IMR-90 (cell line): ENCODE data around the gene SERPINA1.

Experiments used
- BHLHE40 ChIP-seq: fragments of 150-350 bp; IDR thresholded peaks from 2 replicates; pipeline ENCODE4 v1.6.1; 2016; ENCODE audit warnings: mild to moderate bottlenecking, low read depth, low read length
- CEBPB ChIP-seq: IDR thresholded peaks from 2 replicates; pipeline ENCODE4 v1.6.1; 2012; ENCODE audit warnings: low read depth, low read length, improper control_type of control experiment
- CHD1 ChIP-seq: IDR thresholded peaks from 2 replicates; pipeline ENCODE4 v1.6.1; 2012; ENCODE audit warnings: low read depth, low read length, improper control_type of control experiment
- CTCF ChIP-seq: conservative IDR thresholded peaks from 2 replicates; pipeline ENCODE4 v1.5.1; 2012; ENCODE audit warnings: mild to moderate bottlenecking, low read depth, low read length, improper control_type of control experiment
- FOS ChIP-seq: fragments of 150-350 bp; IDR thresholded peaks from 2 replicates; pipeline ENCODE4 v1.6.1; 2016; ENCODE audit warnings: low read depth, low read length
- MAFK ChIP-seq: IDR thresholded peaks from 2 replicates; pipeline ENCODE4 v1.6.1; 2012; ENCODE audit warnings: low read depth, low read length, improper control_type of control experiment
- MXI1 ChIP-seq: IDR thresholded peaks from 2 replicates; pipeline ENCODE4 v1.6.1; 2012; ENCODE audit warnings: low read depth, mild to moderate bottlenecking, low read length, moderate library complexity, borderline replicate concordance
- NFE2L2 ChIP-seq: fragments of 150-350 bp; IDR thresholded peaks from 2 replicates; pipeline ENCODE4 v1.6.1; 2016; ENCODE audit warnings: low read depth, mild to moderate bottlenecking, low read length
- POLR2A ChIP-seq: IDR thresholded peaks from 2 replicates; pipeline ENCODE4 v1.6.1; 2012; ENCODE audit warnings: mild to moderate bottlenecking, low read depth, low read length
- RAD21 ChIP-seq: IDR thresholded peaks from 2 replicates; pipeline ENCODE4 v1.6.1; 2012; ENCODE audit warnings: low read length, improper control_type of control experiment
- RFX5 ChIP-seq: IDR thresholded peaks from 2 replicates; pipeline ENCODE4 v1.8.0; 2012; ENCODE audit warnings: low read depth, mild to moderate bottlenecking, low read length, moderate library complexity
- SMC3 ChIP-seq: fragments of 150-350 bp; IDR thresholded peaks from 2 replicates; pipeline ENCODE4 v1.6.1; 2016; ENCODE audit warnings: low read depth, mild to moderate bottlenecking, antibody characterized with exemption, low read length, moderate library complexity
- USF2 ChIP-seq: fragments of 150-350 bp; IDR thresholded peaks from 2 replicates; pipeline ENCODE4 v1.6.1; 2017; ENCODE audit warnings: mild to moderate bottlenecking, antibody characterized with exemption, low read length, low read depth

GRCh38 chr14:94377866-94378470, 10.4 kb downstream of the SERPINA1 start:
- TF ChIP-seq CEBPB (no peak), CTCF (no peak), POLR2A (no peak), MXI1 (no peak), BHLHE40 (no peak), NFE2L2 (no peak), FOS (no peak), USF2 (no peak), RFX5 (no peak), SMC3 (no peak), RAD21 (no peak), MAFK (no peak), CHD1 (no peak)
